Activated CD8-positive, alpha-beta T cell treated with anti-CD3 and anti-CD28 coated beads for 36 hours (primary cell): ENCODE results near the gene ADD3. TPM values are rescaled to one million over a fixed set of nuclear protein-coding genes. Genes with fewer than 3 reads are reported as not detected.

ENCODE experiments used
- ATAC-seq: fragments of 200-7000 bp; cut with Tn5 transposase; one replicate; pipeline ENCODE4 v1.10.0; 2021; ENCODE audit warnings: mild to moderate bottlenecking, moderate library complexity
- CTCF ChIA-PET: fragments of 350-600 bp; sonication (Branson Sonifier 250); formaldehyde crosslinking; loops from one replicate; lab custom pipeline; 2021; ENCODE audit warnings: antibody characterized with exemption; lab: Charles Lee
- POLR2A ChIA-PET: fragments of 350-600 bp; sonication (Branson Sonifier 250); formaldehyde crosslinking; loops from one replicate; lab custom pipeline; 2021; ENCODE audit warnings: antibody characterized with exemption; lab: Charles Lee
- DNase-seq: peaks from one replicate; pipeline ENCODE4 v3.0.0-alpha.2; 2020
- H3K27ac Mint-ChIP-seq: one replicate; pipeline ENCODE4 v1.8.0; 2021; ENCODE audit warnings: mild to moderate bottlenecking, mixed read lengths
- H3K27me3 Mint-ChIP-seq: one replicate; pipeline ENCODE4 v1.8.0; 2021; ENCODE audit warnings: mixed read lengths
- H3K36me3 Mint-ChIP-seq: one replicate; pipeline ENCODE4 v1.8.0; 2021; ENCODE audit warnings: low read depth, mixed read lengths
- H3K4me1 Mint-ChIP-seq: one replicate; pipeline ENCODE4 v1.8.0; 2021; ENCODE audit warnings: low read depth, mixed read lengths
- H3K4me3 Mint-ChIP-seq: one replicate; pipeline ENCODE4 v1.8.0; 2021; ENCODE audit warnings: mild to moderate bottlenecking, moderate library complexity, mixed read lengths
- H3K9me3 Mint-ChIP-seq: one replicate; pipeline ENCODE4 v1.8.0; 2021; ENCODE audit warnings: mixed read lengths
- intact Hi-C: fragments of 100-400 bp; cut with micrococcal nuclease; formaldehyde crosslinking; loops from one replicate; pipeline ENCODE4 v1.10.0; 2022
- total RNA-seq, 2 experiments: library from RNA; stranded (reverse); gene quantifications; one replicate each; pipeline ENCODE4 v1.2.3, GENCODE V29; 2021
- TF ChIP-seq, protein P1 (sequence below): fragments of 200-600 bp; IDR thresholded peaks from one replicate; pipeline ENCODE4 v1.8.0; 2022; ENCODE audit warnings: antibody characterized with exemption, mild to moderate bottlenecking

The ADD3 gene
- total RNA-seq, 2 experiments from 2014 or later = 66.8 to 77.0 TPM

DNA sequence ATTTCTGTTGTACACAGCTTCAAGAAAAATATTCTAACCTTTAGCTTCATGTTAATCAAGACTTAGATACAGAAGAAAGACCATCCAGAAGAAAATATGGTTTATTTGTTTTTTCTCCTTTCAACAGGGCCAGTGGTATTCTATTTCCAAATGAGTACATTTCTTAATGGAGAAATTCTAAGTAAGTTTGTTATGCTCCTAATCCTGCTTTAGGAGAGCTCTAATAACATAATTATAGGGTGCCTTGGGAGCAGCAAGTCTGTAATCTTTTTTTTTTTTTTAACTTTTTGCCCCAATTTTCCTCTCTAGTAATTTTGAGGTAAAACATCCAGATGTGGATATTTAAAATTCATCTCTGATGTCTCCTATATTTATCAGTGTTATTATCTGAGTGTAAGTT is 98.1 kb downstream of the ADD3 start:
- CTCF ChIA-PET = interaction anchor here (1.0 to 2.4 kb wide), 4 partner anchors 12 to 209 kb away, joined by 4 to 7 read pairs (median 5); no protein-coding TSS in a partner anchor
- H3K4me3 Mint-ChIP-seq = no peak overlapping the region
- peaks cover 37% of the 10 kb centered on the region for H3K36me3 Mint-ChIP-seq
- H3K27ac Mint-ChIP-seq = no peak overlapping the region
- H3K4me1 Mint-ChIP-seq = peaks cover 63% of the 10 kb centered on the region
- TF ChIP-seq, protein P1, sequence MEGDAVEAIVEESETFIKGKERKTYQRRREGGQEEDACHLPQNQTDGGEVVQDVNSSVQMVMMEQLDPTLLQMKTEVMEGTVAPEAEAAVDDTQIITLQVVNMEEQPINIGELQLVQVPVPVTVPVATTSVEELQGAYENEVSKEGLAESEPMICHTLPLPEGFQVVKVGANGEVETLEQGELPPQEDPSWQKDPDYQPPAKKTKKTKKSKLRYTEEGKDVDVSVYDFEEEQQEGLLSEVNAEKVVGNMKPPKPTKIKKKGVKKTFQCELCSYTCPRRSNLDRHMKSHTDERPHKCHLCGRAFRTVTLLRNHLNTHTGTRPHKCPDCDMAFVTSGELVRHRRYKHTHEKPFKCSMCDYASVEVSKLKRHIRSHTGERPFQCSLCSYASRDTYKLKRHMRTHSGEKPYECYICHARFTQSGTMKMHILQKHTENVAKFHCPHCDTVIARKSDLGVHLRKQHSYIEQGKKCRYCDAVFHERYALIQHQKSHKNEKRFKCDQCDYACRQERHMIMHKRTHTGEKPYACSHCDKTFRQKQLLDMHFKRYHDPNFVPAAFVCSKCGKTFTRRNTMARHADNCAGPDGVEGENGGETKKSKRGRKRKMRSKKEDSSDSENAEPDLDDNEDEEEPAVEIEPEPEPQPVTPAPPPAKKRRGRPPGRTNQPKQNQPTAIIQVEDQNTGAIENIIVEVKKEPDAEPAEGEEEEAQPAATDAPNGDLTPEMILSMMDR = no peak
- no peak for ATAC-seq
- DNase-seq = no peak
- peaks cover 3% of the 10 kb centered on the region for H3K9me3 Mint-ChIP-seq
- H3K27me3 Mint-ChIP-seq = no peaks in the 10 kb centered on the region
- intact Hi-C loops = no loop called here
- POLR2A ChIA-PET = no interaction called here

DNA sequence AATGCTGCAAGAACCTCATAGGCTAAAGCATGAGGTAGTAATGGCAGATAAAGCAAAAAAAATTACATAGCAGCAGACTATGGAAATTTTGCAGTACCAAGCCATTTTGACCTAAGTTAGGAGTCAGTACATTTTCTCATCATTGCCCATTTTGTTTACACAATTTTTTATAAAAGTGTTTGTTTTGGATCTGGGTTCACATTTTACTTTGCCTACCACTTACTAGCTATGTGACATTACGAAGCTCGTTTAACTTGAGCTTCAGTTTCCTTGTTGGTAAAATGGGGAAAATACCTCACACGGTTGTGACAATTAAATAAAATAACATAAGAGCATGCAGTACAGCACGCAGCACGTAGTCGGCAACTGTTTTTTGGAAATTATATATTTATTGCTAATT is 99.6 kb downstream of the ADD3 start:
- ChIA-PET CTCF (interaction anchor here (0.9 to 2.1 kb wide), 6 partner anchors 11 to 223 kb away, joined by 3 to 14 read pairs (median 8); no protein-coding TSS in a partner anchor), POLR2A (interaction anchor here (0.9 kb wide), 1 partner anchor 17 kb away, joined by 3 read pairs; no protein-coding TSS in a partner anchor)
- Mint-ChIP-seq H3K27ac (no peak overlapping the region), H3K4me3 (no peak overlapping the region), H3K36me3 (peaks cover 29% of the 10 kb centered on the region), H3K27me3 (no peaks in the 10 kb centered on the region), H3K9me3 (peaks cover 3% of the 10 kb centered on the region), H3K4me1 (peaks cover 48% of the 10 kb centered on the region)
- TF ChIP-seq, protein P1 = no peak
- ATAC-seq (no peak), DNase-seq (no peak)
- intact Hi-C loops = no loop called here

DNA sequence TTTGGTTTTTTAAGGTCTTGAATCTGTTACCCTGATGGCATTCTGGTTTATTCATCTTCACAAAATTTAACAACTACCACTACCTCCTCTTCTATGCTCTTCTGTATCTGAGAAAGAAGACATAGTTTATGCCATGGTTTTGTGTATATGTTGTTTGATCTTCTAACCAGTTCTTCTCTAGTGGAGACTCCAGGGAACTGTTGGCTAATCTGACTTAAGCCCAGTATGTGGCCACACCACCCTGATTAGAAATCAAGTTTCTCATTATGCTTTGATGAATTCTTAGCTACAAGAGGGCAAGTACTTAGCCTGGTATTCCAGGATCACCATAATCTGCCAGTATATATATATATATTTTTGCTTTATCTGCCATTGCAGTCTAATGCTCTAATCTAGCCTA is 100.1 kb downstream of the ADD3 start:
- ATAC-seq (no peak), DNase-seq (no peak)
- H3K27ac Mint-ChIP-seq = no peak overlapping the region
- H3K4me1 Mint-ChIP-seq = peaks cover 45% of the 10 kb centered on the region
- intact Hi-C loops = no loop called here
- TF ChIP-seq, protein P1 = no peak
- H3K9me3 Mint-ChIP-seq = peaks cover 3% of the 10 kb centered on the region
- CTCF ChIA-PET = interaction anchor here (0.7 to 2.1 kb wide), 6 partner anchors 10 to 224 kb away, joined by 3 to 14 read pairs (median 8); no protein-coding TSS in a partner anchor
- H3K27me3 Mint-ChIP-seq = no peaks in the 10 kb centered on the region
- no peak overlapping the region for H3K4me3 Mint-ChIP-seq
- H3K36me3 Mint-ChIP-seq = peaks cover 29% of the 10 kb centered on the region
- POLR2A ChIA-PET = interaction anchor here (0.9 kb wide), 1 partner anchor 18 kb away, joined by 3 read pairs; no protein-coding TSS in a partner anchor

DNA sequence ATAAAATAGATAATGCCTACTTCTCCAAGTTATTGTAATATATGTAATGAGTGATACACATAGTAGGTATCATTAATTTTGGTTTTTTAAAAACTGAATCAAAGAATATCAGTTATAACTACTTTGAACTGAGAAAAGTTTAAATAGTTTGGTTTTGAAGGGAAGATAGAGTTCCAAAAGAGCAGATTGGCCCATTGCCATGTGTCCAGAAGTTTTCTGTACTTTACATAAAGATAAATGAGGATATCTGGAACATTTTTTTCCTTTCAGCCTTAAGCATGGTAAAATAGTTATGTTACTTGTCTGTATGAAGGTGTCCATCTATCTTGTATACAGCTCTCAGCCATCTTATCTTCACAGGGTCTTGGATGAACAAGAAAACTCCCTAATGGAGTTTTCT is 101.7 kb downstream of the ADD3 start:
- no peaks in the 10 kb centered on the region for H3K9me3 Mint-ChIP-seq
- H3K4me1 Mint-ChIP-seq = peaks cover 32% of the 10 kb centered on the region
- intact Hi-C loops = no loop called here
- peaks cover 25% of the 10 kb centered on the region for H3K36me3 Mint-ChIP-seq
- H3K4me3 Mint-ChIP-seq = no peak overlapping the region
- no peaks in the 10 kb centered on the region for H3K27me3 Mint-ChIP-seq
- TF ChIP-seq, protein P1 = no peak
- ChIA-PET CTCF (interaction anchor here (0.9 to 2.1 kb wide), 4 partner anchors 28 to 225 kb away, joined by 3 to 14 read pairs (median 6); no protein-coding TSS in a partner anchor), POLR2A (no interaction called here)
- peak overlapping the region; percentile 53 for H3K27ac Mint-ChIP-seq
- ATAC-seq (no peak), DNase-seq (no peak)

DNA sequence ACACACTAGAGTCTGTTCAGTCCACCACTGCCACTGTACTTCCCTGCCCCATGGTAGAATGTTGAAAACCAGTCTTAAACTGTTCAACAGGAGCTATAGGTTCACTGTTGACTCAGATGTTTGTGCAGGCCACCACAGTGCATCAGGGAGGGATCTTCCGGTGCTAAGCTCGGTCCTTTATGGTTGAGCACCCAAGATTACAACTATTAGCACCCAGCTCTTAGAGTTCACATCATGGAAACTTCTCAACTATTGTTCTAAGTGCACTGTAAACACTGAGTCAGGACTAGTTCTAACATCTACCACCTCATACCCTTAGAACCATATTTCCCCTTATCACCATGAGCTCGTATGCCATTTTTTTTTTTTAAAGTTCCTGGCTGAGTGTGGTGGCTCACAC is 102.6 kb downstream of the ADD3 start:
- POLR2A ChIA-PET = interaction anchor here (0.6 kb wide), 1 partner anchor 11 kb away, joined by 3 read pairs; no protein-coding TSS in a partner anchor
- Mint-ChIP-seq H3K9me3 (no peaks in the 10 kb centered on the region), H3K4me3 (no peak overlapping the region), H3K36me3 (peaks cover 25% of the 10 kb centered on the region), H3K27ac (peak overlapping the region; percentile 63), H3K27me3 (no peaks in the 10 kb centered on the region), H3K4me1 (peaks cover 27% of the 10 kb centered on the region)
- DNase-seq = no peak
- CTCF ChIA-PET = interaction anchor here (0.6 to 1.1 kb wide), 6 partner anchors 14 to 169 kb away, joined by 3 to 6 read pairs (median 4); no protein-coding TSS in a partner anchor
- TF ChIP-seq, protein P1 = no peak
- ATAC-seq = peak; percentile 84
- intact Hi-C loops = no loop called here
